GM12874 (cell line): ENCODE measurements around the gene ARID1B.

Experiments used
- TF ChIP-seq, protein P1 (sequence below): IDR thresholded peaks from 2 replicates; pipeline ENCODE4 v1.5.1; 2011; ENCODE audit warnings: low read depth, mild to moderate bottlenecking, control low read depth, low read length, moderate library complexity; ENCODE audit not compliant: insufficient read depth

Gene ARID1B

GRCh38 chr6:157248264-157248663, 471.1 kb downstream of the ARID1B start:
- TF ChIP-seq, protein P1, sequence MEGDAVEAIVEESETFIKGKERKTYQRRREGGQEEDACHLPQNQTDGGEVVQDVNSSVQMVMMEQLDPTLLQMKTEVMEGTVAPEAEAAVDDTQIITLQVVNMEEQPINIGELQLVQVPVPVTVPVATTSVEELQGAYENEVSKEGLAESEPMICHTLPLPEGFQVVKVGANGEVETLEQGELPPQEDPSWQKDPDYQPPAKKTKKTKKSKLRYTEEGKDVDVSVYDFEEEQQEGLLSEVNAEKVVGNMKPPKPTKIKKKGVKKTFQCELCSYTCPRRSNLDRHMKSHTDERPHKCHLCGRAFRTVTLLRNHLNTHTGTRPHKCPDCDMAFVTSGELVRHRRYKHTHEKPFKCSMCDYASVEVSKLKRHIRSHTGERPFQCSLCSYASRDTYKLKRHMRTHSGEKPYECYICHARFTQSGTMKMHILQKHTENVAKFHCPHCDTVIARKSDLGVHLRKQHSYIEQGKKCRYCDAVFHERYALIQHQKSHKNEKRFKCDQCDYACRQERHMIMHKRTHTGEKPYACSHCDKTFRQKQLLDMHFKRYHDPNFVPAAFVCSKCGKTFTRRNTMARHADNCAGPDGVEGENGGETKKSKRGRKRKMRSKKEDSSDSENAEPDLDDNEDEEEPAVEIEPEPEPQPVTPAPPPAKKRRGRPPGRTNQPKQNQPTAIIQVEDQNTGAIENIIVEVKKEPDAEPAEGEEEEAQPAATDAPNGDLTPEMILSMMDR, result no peak

- TF ChIP-seq, protein P1, result no peak
Measured at GRCh38 chr6:157249826-157250225, 472.6 kb downstream of the ARID1B start.

GRCh38 chr6:157251586-157252247, 474.5 kb downstream of the ARID1B start:
- TF ChIP-seq, protein P1, result no peak

- TF ChIP-seq, protein P1, result no peak
Measured at GRCh38 chr6:157253017-157253416, 475.8 kb downstream of the ARID1B start.

GRCh38 chr6:157253699-157254098, 476.5 kb downstream of the ARID1B start:
- TF ChIP-seq, protein P1, result no peak

GRCh38 chr6:157254538-157254937, 477.4 kb downstream of the ARID1B start:
- TF ChIP-seq, protein P1, result no peak

GRCh38 chr6:157255079-157255478, 477.9 kb downstream of the ARID1B start:
- TF ChIP-seq, protein P1, result no peak

- TF ChIP-seq, protein P1, result no peak
Measured at GRCh38 chr6:157258878-157259277, 481.7 kb downstream of the ARID1B start.
